ENCODE data around the gene PROCR. TPM values are rescaled to one million over a fixed set of nuclear protein-coding genes. Genes with fewer than 3 reads are reported as not detected.

The PROCR gene
- total and polyA plus RNA-seq, 9 of the 15 experiments (the other 6 are each of a cell fraction or from before 2014, with no cell fraction given) = 1.6 to 7.1 (median 4.0) TPM

DNA sequence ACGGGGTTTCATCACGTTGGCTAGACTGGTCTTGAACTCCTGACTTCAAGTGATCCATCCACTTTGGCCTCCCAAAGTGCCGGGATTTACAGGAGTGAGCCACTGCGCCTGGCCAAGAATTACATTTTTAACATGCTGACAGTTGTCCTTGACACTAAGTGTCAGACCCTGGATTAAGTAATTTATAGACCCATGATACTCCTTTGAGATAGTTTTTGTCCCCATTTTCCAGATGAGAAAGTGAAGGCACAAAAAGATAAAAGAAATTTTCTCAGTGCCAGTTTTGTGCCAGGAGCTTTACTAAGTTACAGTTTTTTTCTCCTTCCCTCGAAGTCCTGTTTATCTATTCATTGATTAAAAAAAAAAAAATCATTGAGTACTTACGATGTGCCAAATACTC is 14.9 kb upstream of the PROCR start (continued):
- TF ChIP-seq TAF1 (IDR thresholded peaks at IDR 0.05; ENCODE audit: control insufficient read depth, extremely low read depth, insufficient read depth, low read length, severe bottlenecking) = no peak
- no peak for TF ChIP-seq HDAC3 (IDR thresholded peaks at IDR 0.05; ENCODE audit: borderline replicate concordance, partially characterized antibody)
- TF ChIP-seq RBM25 (IDR thresholded peaks at IDR 0.05; ENCODE audit: low read depth, low read length, severe bottlenecking) = peak; percentile 81
- TF ChIP-seq SAFB2 (IDR thresholded peaks at IDR 0.05; ENCODE audit: borderline replicate concordance, low read depth, low read length, severe bottlenecking) = no peak
- TF ChIP-seq SREBF2 (CRISPR knock-in tag; IDR thresholded peaks at IDR 0.05) = no peak
- TF ChIP-seq SPI1 (IDR thresholded peaks at IDR 0.05; ENCODE audit: borderline replicate concordance, low read depth, low read length) = no peak
- TF ChIP-seq, protein P1, sequence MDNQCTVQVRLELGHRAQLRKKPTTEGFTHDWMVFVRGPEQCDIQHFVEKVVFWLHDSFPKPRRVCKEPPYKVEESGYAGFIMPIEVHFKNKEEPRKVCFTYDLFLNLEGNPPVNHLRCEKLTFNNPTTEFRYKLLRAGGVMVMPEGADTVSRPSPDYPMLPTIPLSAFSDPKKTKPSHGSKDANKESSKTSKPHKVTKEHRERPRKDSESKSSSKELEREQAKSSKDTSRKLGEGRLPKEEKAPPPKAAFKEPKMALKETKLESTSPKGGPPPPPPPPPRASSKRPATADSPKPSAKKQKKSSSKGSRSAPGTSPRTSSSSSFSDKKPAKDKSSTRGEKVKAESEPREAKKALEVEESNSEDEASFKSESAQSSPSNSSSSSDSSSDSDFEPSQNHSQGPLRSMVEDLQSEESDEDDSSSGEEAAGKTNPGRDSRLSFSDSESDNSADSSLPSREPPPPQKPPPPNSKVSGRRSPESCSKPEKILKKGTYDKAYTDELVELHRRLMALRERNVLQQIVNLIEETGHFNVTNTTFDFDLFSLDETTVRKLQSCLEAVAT (IDR thresholded peaks at IDR 0.05) = no peak
- TF ChIP-seq ATF7 (IDR thresholded peaks at IDR 0.05) = no peak
- TF ChIP-seq NONO (IDR thresholded peaks at IDR 0.05; ENCODE audit: low read depth in 2 of 2, low read length in 1 of 2) = no peak
- no peak for TF ChIP-seq POLR2AphosphoS2 (IDR thresholded peaks at IDR 0.05; ENCODE audit: low read length)
- TF ChIP-seq E2F3 (CRISPR knock-in tag; IDR thresholded peaks at IDR 0.05) = no peak
- no peak for TF ChIP-seq MEF2A (IDR thresholded peaks at IDR 0.05; ENCODE audit: control insufficient read depth, low read depth, low read length)
- no peak for TF ChIP-seq KAT7 (CRISPR knock-in tag; IDR thresholded peaks at IDR 0.05; ENCODE audit: borderline replicate concordance)
- TF ChIP-seq NR1H2 (CRISPR knock-in tag; IDR thresholded peaks at IDR 0.05) = no peak
- no peak for TF ChIP-seq PHF8 (IDR thresholded peaks at IDR 0.05; ENCODE audit: borderline replicate concordance, low read length)
- TF ChIP-seq TSC22D4 (tag; IDR thresholded peaks at IDR 0.05) = no peak
- TF ChIP-seq SRSF1 (IDR thresholded peaks at IDR 0.05; ENCODE audit: low read depth, low read length) = no peak
- TF ChIP-seq, protein P2, sequence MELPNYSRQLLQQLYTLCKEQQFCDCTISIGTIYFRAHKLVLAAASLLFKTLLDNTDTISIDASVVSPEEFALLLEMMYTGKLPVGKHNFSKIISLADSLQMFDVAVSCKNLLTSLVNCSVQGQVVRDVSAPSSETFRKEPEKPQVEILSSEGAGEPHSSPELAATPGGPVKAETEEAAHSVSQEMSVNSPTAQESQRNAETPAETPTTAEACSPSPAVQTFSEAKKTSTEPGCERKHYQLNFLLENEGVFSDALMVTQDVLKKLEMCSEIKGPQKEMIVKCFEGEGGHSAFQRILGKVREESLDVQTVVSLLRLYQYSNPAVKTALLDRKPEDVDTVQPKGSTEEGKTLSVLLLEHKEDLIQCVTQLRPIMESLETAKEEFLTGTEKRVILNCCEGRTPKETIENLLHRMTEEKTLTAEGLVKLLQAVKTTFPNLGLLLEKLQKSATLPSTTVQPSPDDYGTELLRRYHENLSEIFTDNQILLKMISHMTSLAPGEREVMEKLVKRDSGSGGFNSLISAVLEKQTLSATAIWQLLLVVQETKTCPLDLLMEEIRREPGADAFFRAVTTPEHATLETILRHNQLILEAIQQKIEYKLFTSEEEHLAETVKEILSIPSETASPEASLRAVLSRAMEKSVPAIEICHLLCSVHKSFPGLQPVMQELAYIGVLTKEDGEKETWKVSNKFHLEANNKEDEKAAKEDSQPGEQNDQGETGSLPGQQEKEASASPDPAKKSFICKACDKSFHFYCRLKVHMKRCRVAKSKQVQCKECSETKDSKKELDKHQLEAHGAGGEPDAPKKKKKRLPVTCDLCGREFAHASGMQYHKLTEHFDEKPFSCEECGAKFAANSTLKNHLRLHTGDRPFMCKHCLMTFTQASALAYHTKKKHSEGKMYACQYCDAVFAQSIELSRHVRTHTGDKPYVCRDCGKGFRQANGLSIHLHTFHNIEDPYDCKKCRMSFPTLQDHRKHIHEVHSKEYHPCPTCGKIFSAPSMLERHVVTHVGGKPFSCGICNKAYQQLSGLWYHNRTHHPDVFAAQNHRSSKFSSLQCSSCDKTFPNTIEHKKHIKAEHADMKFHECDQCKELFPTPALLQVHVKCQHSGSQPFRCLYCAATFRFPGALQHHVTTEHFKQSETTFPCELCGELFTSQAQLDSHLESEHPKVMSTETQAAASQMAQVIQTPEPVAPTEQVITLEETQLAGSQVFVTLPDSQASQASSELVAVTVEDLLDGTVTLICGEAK (IDR thresholded peaks at IDR 0.05) = no peak
- TF ChIP-seq, protein P2 (CRISPR knock-in tag; IDR thresholded peaks at IDR 0.05) = no peak
